Measurements from ENCODE around the gene MEX3D. TPM values are rescaled to one million over a fixed set of nuclear protein-coding genes. Genes with fewer than 3 reads are reported as not detected.

MEX3D gene
- total and polyA plus RNA-seq, 2 donors from 2014 or later: 5.4 to 19.3 TPM

DNA sequence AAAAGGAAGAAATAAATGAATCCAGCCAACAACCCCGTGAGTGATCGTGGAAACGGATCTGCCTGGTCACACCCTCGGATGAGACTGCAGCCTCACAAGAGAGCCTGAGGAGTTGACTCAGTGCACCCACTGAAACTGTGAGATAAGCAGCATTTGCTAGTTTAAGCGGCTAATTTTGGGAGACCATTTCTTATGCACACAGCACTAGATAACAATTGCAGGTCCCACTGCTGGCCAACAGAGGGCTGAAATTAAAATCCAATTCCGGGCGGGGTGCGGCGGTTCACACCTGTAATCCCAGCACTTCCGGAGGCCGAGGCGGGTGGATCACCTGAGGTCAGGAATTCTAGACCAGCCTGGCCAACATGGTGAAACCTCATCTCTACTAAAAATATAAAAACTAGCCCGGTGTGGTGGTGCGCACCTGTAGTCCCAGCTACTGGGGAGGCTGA lies 33.5 kb upstream of the MEX3D start:
- FAIRE-seq (no peak), DNase-seq (no peak)
- Histone ChIP-seq H3K27me3 (ENCODE audit: control insufficient read depth, insufficient read depth, low read length) (no peaks in the 10 kb centered on the region), H3K27ac (ENCODE audit: low read depth in 2 of 2, low read length in 2 of 2) (no peak overlapping the region), H3K9ac (ENCODE audit: low read length in 3 of 3) (no peak overlapping the region), H3K9me3 (ENCODE audit: control insufficient read depth in 2 of 3, insufficient read depth in 1 of 3, low read length in 3 of 3) (no peaks in the 10 kb centered on the region), H3K4me1 (ENCODE audit: control insufficient read depth in 2 of 3, insufficient read depth in 2 of 3, low read depth in 1 of 3, low read length in 3 of 3) (peaks cover 0 to 14% (median 3%) of the 10 kb centered on the region in 3 donors), H3K36me3 (ENCODE audit: control insufficient read depth in 2 of 3, insufficient read depth in 3 of 3, low read length in 3 of 3) (peaks cover 4 to 15% (median 10%) of the 10 kb centered on the region in 3 donors), H3K4me3 (ENCODE audit: low read length in 3 of 3) (no peak overlapping the region)
- TF ChIP-seq, protein P1, sequence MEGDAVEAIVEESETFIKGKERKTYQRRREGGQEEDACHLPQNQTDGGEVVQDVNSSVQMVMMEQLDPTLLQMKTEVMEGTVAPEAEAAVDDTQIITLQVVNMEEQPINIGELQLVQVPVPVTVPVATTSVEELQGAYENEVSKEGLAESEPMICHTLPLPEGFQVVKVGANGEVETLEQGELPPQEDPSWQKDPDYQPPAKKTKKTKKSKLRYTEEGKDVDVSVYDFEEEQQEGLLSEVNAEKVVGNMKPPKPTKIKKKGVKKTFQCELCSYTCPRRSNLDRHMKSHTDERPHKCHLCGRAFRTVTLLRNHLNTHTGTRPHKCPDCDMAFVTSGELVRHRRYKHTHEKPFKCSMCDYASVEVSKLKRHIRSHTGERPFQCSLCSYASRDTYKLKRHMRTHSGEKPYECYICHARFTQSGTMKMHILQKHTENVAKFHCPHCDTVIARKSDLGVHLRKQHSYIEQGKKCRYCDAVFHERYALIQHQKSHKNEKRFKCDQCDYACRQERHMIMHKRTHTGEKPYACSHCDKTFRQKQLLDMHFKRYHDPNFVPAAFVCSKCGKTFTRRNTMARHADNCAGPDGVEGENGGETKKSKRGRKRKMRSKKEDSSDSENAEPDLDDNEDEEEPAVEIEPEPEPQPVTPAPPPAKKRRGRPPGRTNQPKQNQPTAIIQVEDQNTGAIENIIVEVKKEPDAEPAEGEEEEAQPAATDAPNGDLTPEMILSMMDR (IDR thresholded peaks at IDR 0.05; ENCODE audit: borderline replicate concordance, extremely low read depth, insufficient read depth): no peak
- intact Hi-C loops (cut with DNase I): no loop called here

DNA sequence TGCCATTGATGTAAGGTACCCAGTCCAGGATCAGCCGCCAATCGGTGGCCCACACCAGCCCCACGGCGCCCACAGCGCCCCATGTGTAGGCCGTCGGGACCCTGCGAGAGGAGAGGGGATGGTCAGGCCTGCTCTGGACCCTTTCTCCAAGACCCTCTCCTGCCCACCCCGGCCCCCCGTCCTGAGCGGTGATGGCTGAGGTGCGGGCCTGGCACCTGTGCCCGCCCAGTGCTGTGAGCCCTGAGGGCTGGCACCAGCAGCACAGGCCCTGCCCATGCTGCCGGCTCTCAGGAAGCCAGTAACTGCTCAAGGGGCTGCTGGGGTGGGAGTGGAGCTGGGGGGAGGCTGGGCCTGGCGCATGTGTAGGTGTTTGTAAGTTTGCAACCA lies 31.3 kb upstream of the MEX3D start:
- no peak overlapping the region for H3K27ac ChIP-seq (ENCODE audit: low read depth in 2 of 2, low read length in 2 of 2)
- H3K27me3 ChIP-seq (ENCODE audit: control insufficient read depth, insufficient read depth, low read length): no peaks in the 10 kb centered on the region
- TF ChIP-seq, protein P1 (IDR thresholded peaks at IDR 0.05; ENCODE audit: borderline replicate concordance, extremely low read depth, insufficient read depth): no peak
- peaks cover 0 to 7% (median 0%) of the 10 kb centered on the region in 3 donors for H3K4me1 ChIP-seq (ENCODE audit: control insufficient read depth in 2 of 3, insufficient read depth in 2 of 3, low read depth in 1 of 3, low read length in 3 of 3)
- H3K36me3 ChIP-seq (ENCODE audit: control insufficient read depth in 2 of 3, insufficient read depth in 3 of 3, low read length in 3 of 3): peaks cover 4 to 15% (median 10%) of the 10 kb centered on the region in 3 donors
- DNase-seq: peak in 1 of 5 donors; percentile 63
- H3K9ac ChIP-seq (ENCODE audit: low read length in 3 of 3): no peak overlapping the region
- H3K9me3 ChIP-seq (ENCODE audit: control insufficient read depth in 2 of 3, insufficient read depth in 1 of 3, low read length in 3 of 3): no peaks in the 10 kb centered on the region
- no peak overlapping the region for H3K4me3 ChIP-seq (ENCODE audit: low read length in 3 of 3)
- FAIRE-seq: no peak
- intact Hi-C loops (cut with DNase I): no loop called here

DNA sequence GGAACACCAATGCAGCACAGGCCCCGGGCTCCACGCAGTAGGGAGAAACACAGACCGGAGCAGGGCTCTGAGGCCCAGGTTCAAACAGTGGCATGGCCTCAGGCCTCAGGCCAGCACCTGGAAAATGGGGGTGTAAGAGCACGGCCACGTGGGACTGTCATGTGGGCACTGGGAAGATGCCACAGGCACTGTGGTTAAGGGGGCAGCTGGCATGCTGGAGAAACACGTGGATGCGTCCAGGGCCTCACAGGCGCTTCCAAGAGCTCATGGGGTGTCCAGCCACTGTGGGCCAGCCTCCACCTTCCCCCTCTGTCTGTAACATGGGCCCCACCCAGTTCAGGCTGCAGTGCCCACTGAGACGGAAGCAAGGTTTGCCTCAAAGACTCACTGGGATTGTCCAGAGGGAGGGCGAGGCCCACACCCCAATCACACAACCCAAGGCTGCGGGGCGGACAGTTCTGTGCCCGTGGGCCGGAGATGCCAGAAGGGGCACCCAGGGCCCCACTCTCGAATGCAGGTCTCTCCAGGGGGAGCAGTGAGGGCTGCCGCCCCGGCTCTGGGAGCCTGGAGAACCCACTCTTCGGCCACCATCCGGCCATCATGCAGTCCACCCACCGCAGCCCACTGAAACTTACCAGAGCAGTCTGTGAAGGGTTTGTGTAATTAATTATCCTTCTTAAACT lies 30.8 kb upstream of the MEX3D start:
- no peak overlapping the region for H3K4me3 ChIP-seq (ENCODE audit: low read length in 3 of 3)
- H3K9ac ChIP-seq (ENCODE audit: low read length in 3 of 3): no peak overlapping the region
- TF ChIP-seq, protein P1 (IDR thresholded peaks at IDR 0.05; ENCODE audit: borderline replicate concordance, extremely low read depth, insufficient read depth): no peak
- H3K9me3 ChIP-seq (ENCODE audit: control insufficient read depth in 2 of 3, insufficient read depth in 1 of 3, low read length in 3 of 3): no peaks in the 10 kb centered on the region
- H3K27ac ChIP-seq (ENCODE audit: low read depth in 2 of 2, low read length in 2 of 2): no peak overlapping the region
- FAIRE-seq (no peak), DNase-seq (peak in 1 of 5 donors; percentile 68)
- H3K4me1 ChIP-seq (ENCODE audit: control insufficient read depth in 2 of 3, insufficient read depth in 2 of 3, low read depth in 1 of 3, low read length in 3 of 3): peaks cover 0 to 7% (median 0%) of the 10 kb centered on the region in 3 donors
- intact Hi-C loops (cut with DNase I): no loop called here
- H3K36me3 ChIP-seq (ENCODE audit: control insufficient read depth in 2 of 3, insufficient read depth in 3 of 3, low read length in 3 of 3): peaks cover 4 to 15% (median 10%) of the 10 kb centered on the region in 3 donors
- H3K27me3 ChIP-seq (ENCODE audit: control insufficient read depth, insufficient read depth, low read length): no peaks in the 10 kb centered on the region
